Cerebellar cortex (tissue), 1 donor: Measurements from ENCODE around the gene STXBP6.

Experiments used
- DNase-seq: peaks from one replicate; pipeline ENCODE4 v3.0.0-alpha.2; 2015; ENCODE audit warnings: low spot score

STXBP6 gene

DNA sequence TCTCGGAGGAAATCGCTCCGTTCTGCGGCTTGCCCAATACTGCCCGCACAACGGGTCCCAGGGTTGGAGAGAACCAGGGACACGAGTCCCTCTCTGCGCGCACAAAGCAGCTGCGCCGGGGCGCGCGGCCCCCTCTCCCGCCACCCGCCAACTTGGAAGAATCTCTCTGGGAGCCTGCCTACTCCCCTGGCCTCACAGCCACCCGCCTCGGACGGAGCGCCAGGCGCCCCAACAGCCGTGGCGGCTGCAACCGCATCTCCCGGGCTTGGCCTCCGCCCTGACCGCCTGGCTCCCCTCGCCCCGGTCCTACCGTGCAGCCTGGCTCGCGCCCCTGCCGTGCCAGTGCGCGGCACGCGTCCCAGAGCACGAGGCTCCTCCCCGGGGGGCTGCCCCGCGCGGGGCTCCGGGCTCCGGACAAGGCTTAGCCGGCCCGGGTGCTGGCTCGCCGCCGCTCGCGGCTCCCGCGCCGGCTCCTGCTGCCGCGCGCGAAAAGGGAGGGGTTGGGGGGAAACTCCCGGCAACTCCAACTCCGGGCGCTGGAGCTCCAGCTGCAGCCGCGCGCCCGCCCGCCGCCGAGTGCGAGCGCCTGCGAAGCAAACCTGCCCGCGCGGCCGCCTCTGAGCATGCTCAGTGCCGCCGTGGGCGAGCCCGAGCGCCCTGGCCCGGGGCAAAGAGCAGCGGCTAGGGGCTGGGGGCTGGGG is at the start of gene STXBP6:
TSS of gene STXBP6 (minus strand) at position 580 of the 701 bp plus-strand sequence. CDS start 75,329 bp downstream, outside the sequence.
- DNase-seq = no peak

GRCh38 chr14:25097120-25097519 is 47.2 kb upstream of the STXBP6 start:
- DNase-seq = no peak

DNA sequence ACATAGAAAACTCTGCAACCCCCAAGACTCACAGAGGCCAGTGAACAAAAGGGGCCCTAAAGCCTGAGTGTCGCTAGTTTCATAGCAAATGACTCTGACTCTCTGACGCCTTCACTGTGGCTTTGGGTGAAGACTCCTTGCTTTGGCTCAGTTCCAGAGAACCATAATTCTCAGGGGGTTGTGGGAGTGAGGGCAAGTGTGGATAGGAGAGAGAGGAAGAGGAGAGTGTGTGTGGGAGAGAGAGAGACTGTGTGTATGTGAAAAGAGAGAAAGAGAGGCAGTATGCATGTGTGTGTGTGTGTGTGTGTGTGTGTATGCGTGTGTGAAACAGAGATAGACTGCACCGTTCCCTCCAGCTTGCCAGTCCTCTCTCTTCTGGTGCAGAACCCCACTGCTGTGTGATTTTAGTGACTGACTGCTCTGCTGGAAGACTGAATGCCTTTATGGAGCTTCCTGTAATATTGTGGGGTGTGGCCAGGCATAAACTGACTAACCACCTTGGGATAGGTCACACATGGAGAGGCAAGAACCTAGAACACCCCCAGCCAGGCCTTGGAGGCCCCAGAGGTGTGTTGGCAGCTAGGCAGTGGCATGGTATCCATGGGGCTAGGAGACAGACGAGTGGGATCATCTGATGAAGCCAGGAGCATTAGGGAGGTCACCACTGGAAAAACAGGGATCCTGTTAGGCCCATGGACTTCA is 45.9 kb upstream of the STXBP6 start:
- DNase-seq = no peak

DNA sequence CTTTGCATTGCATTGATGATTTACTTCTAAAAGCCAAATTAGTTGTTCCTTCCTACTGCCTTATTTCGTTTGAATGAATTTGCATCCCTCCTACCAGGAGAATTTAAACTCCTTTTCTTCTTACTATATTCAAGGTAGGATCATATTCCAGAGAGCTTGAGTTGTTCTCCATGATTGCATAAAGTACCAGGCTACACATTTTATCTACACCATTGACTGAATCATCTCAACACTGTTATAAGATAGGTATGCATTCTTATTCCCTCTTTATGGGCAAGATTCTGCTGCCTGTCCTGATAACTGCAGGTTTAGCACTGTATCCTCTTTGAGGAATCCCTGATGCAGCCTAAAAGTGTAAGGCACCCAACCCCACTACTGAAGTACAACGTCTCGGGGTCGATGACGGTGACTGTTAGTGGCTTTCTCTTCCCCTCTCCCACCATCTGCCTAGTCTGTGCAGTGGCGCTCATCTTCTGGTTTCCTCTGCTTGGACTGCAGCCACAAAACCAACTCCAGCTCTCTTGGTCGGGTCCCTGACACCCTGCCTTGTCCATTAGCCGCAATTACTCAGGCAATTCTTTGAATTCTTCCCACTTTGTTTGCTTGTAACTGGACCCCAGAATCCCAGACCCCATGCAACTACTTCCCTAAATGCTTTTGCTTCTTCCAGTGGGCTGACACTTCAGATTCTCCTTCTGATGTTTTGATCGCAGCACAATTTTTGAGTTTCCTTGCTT is 44.4 kb upstream of the STXBP6 start:
- DNase-seq = no peak

GRCh38 chr14:25092258-25092740 is 42.4 kb upstream of the STXBP6 start:
- no peak for DNase-seq

DNA sequence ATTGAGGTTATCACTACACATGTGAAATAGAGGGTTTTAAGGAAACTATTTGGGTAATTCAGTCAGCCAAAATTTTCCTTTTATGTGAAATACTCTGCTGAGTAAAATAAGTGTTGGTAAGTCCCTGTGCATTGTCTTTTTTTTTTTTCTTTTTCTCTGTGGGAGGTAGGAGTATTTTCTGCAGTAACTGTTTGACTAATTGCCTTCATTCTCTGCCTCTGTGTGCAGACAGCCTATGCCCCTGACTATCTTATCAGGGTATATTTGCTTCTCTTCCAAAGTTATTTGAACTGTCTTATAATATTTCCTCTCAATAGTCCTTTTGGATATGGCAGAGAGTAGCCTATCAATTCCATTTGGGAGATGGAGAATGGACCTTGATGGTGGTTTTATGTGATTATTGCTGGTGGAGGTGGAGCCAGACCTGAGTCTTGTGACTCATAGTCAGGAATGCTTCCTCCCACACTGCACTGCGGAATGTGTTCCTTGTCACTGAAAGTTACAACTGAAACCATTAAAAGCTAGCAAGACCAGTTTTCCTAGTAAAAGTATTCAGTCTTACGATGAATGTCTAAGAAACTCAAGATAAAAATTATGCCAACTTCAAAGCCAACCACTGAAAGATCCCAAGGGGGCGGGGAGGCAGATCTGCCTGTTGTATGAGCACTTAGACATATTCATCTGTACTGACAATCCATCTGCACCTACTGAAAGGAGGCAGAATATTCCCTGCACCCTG is 40.9 kb upstream of the STXBP6 start:
- DNase-seq = no peak

- no peak for DNase-seq
Measured at GRCh38 chr14:25090256-25090655, 40.3 kb upstream of the STXBP6 start.

- no peak for DNase-seq
Measured at GRCh38 chr14:25089496-25089895, 39.5 kb upstream of the STXBP6 start.

DNA sequence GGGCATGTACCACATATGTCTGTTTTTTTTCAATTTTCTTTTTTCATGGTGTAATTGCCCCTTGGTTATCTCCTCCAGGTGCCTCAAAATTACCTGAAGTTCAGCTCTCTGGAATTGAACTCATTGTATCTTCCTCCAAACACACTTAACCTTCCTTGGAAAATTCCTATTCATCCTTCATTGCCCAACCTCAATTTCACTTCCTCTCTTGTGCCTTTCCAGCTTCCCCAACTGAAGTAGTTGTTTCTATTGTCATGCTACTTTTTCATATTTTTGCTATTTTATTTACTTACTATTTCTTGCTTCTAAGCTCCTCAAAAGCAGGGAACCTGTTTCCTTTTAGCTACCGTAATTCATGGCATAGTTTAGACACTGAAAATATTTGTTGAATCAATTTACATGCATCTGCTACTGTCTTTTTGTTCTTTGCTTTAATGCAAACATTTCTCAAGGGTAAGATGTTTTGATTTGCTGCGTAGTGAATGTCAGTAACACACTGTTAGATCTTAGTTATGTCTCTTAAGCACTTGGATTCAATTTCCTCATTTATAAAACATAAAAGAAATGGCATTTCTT is 37.0 kb upstream of the STXBP6 start:
- no peak for DNase-seq

GRCh38 chr14:25086081-25086480 is 36.1 kb upstream of the STXBP6 start:
- no peak for DNase-seq

DNA sequence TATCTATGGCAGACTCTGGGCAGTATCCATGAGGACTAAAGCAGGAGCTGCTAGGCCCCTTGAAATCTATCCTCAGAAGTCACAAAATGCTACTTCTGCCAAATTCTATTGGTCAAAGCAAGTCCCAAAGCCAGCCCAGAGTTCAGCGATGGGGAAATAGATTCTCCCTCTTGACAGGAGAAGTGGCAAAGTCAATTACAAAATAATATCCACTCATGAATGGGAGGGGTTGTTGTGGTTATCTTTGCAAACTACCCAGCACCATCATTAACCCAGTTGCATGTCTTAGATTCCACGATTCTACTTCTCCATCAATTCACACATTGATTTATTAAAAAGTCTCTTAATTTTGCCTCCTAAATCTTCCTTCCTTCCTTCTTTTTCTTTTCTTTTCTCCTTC is 30.7 kb upstream of the STXBP6 start:
- no peak for DNase-seq

- DNase-seq = no peak
Measured at GRCh38 chr14:25079311-25079710, 29.4 kb upstream of the STXBP6 start.

DNA sequence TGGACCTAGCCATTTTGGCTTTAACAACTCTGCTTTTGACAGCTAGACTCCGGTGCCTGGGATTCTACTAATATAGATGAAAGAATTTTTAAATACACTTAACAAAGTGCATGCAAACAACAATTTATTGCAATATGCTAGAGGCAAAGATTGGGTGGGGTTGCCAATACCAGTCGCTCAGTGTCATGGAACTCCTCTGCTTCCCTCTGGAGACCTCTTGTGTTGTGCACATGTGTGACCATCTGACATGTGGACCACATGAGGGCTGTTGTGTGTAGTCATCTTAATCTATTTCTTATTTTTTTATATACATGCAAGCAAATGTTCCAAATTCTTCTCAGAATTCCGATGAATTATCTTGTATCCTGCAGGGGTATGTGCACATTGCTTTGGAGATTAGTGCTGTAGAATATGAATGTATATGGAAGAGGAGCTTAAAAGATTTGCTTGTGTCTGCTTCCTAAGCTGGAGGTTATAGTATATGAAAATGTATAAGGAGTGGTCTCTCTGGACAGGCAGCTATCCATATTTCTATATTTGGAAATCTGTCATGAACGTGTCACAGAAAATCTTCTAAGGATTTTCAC is 24.2 kb upstream of the STXBP6 start:
- no peak for DNase-seq

DNA sequence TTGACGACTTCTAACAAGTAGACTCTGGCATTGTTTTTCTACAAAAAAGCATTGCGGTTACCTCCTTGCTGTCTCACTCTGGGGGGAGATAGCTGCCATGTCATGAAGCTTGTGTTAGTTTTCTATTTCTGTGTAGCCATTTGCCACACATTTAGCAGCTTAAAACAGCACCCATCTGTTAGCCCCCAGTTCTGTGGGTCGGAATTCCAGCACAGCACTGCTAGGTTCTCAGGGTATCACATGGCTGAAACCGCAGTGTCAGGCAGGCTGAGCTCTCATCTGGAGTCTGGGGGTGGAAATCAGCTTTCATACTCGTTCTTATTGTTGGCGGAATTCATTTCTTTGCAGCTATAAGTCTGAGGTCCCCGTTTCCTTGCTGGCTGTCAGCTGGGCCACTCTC is 19.9 kb upstream of the STXBP6 start:
- no peak for DNase-seq

- no peak for DNase-seq
Measured at GRCh38 chr14:25067600-25067999, 17.7 kb upstream of the STXBP6 start.

- DNase-seq = no peak
Measured at GRCh38 chr14:25062022-25062321, 12.0 kb upstream of the STXBP6 start.

DNA sequence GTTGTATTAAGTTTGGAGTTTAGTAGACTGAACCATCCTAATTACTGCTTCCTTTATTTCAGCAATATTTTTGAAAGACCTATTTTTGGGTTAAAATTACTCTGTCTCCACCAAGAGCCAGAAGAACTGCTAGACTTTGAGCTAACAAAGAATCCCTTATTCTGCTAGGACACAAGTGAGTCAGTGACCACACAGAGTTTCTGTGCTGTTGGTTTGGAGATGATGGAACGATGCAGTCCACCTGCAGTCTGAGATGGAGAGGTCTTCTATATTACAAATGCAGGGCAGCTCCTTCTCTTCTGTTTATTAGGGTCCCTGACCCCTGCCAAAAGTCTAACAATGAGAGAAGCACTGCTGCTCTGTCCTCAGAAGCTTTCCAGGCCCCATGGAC is 6.7 kb upstream of the STXBP6 start:
- no peak for DNase-seq

DNA sequence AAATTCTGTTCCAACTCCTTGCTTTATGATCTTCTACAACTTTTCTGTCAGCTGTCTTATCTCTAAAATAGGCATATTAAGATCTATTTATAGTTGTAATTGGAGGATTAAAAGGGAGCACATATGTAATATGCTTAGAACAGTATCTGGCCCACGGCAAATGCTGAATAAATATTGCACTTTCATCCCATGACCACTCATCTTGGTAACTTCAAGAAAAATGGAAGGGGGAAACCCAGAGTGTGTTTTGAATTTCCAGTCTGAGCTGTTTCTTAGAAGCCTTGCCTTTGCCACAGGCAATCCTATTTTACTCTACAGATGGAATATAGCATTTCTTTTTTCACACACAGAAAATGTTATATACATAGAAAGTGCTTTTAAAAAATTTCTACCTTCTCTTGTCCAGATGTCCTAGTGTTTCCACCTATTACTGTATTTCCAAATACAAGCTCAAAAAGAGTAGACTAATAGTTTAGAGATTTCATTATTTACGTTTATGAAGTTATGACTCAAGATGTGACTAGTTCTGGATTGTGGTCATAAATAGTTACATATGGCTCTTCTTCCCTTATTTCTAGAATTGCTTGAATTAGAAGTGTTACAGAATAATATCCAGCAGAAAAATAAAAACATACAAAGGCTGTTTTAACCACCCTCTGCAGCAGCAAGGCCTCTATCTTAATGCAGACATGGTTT is 6.2 kb upstream of the STXBP6 start:
- DNase-seq = no peak

GRCh38 chr14:25055005-25055404 is 5.1 kb upstream of the STXBP6 start:
- no peak for DNase-seq

- no peak for DNase-seq
Measured at GRCh38 chr14:25053585-25053984, 3.6 kb upstream of the STXBP6 start.

DNA sequence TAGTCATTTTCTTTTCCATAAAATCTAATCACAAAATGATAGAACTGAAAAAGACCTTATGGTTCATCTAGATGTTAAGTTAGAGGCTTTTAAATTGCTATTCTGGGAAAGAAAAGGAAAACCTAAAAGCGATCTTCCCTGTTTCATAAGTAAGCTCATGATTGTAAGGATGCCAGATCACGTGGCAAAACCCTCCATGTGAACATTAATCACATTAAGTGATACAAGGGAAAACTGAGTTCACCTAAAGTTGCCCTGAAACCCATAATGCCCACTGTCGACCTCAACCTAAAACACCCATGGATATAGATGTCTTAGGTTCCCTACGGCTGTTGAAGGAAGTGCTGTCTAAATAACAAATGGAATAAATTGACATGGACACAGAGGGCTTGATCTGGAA is 3.0 kb upstream of the STXBP6 start:
- no peak for DNase-seq
